Nephron (organoid): ENCODE measurements around the gene BCAS3.

Experiments
- H3K27ac Mint-ChIP-seq, 3 experiments: 2 replicates each; pipeline ENCODE4 v1.8.0; 2020; ENCODE audit warnings: mixed read lengths in 3 of 3, mild to moderate bottlenecking in 2 of 3, moderate library complexity in 1 of 3
- H3K27me3 Mint-ChIP-seq: 2 replicates; pipeline ENCODE4 v1.8.0; 2021; ENCODE audit warnings: low read depth, mild to moderate bottlenecking, moderate library complexity, mixed read lengths
- H3K36me3 Mint-ChIP-seq: 2 replicates; pipeline ENCODE4 v1.8.0; 2020; ENCODE audit warnings: low read depth, mixed read lengths
- H3K4me1 Mint-ChIP-seq: 2 replicates; pipeline ENCODE4 v1.8.0; 2020; ENCODE audit warnings: mixed read lengths
- H3K4me3 Mint-ChIP-seq, 3 experiments: 2 replicates each; pipeline ENCODE4 v1.8.0; 2020; ENCODE audit warnings: mild to moderate bottlenecking in 3 of 3, mixed read lengths in 3 of 3, moderate library complexity in 2 of 3
- H3K9me3 Mint-ChIP-seq: 2 replicates; pipeline ENCODE4 v1.8.0; 2020; ENCODE audit warnings: mixed read lengths
- TF ChIP-seq, protein P1 (sequence below), 3 experiments: fragments of 200-600 bp; sonication (generic); IDR thresholded peaks; one replicate each; pipeline ENCODE4 v1.5.0; 2021; ENCODE audit warnings: antibody characterized with exemption in 3 of 3; ENCODE audit not compliant: unreplicated experiment in 3 of 3

Gene BCAS3

DNA sequence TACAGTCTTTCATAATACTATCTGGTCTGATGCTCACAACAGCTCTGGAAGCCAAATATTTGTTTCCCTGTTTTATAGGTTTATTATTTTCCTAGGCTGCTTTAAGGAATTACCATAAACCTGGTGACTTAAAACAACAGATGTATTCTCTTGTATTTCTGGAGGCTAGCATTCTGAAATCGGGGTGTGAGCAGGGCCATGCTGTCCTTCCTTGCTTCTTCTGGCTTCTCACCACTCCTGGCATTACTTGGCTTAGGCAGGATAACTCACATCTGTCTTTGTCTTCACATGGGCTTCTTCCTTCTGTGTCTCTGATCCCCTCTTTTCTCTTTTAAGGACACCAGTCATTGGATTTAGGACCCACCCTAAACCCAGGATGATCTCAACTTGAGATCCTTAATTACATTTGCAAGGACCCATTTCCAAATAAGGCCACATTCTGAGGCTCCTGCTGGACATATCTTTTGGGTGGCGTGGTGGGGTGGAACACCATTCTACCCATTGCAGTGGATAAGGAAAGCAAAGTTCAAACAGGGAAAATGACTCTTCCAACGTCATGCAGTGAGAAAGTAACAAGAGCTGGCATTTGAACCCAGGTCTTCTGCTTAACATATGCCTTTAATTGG, 682.8 kb downstream of the BCAS3 start:
- Mint-ChIP-seq H3K4me1 (peaks cover 8% of the 10 kb centered on the region), H3K27ac (no peak overlapping the region), H3K4me3 (no peak overlapping the region), H3K27me3 (no peaks in the 10 kb centered on the region), H3K36me3 (peaks cover 6% of the 10 kb centered on the region), H3K9me3 (no peaks in the 10 kb centered on the region)
- TF ChIP-seq, protein P1, sequence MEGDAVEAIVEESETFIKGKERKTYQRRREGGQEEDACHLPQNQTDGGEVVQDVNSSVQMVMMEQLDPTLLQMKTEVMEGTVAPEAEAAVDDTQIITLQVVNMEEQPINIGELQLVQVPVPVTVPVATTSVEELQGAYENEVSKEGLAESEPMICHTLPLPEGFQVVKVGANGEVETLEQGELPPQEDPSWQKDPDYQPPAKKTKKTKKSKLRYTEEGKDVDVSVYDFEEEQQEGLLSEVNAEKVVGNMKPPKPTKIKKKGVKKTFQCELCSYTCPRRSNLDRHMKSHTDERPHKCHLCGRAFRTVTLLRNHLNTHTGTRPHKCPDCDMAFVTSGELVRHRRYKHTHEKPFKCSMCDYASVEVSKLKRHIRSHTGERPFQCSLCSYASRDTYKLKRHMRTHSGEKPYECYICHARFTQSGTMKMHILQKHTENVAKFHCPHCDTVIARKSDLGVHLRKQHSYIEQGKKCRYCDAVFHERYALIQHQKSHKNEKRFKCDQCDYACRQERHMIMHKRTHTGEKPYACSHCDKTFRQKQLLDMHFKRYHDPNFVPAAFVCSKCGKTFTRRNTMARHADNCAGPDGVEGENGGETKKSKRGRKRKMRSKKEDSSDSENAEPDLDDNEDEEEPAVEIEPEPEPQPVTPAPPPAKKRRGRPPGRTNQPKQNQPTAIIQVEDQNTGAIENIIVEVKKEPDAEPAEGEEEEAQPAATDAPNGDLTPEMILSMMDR (IDR thresholded peaks at IDR 0.05; ENCODE audit: unreplicated experiment in 3 of 3): no peak

DNA sequence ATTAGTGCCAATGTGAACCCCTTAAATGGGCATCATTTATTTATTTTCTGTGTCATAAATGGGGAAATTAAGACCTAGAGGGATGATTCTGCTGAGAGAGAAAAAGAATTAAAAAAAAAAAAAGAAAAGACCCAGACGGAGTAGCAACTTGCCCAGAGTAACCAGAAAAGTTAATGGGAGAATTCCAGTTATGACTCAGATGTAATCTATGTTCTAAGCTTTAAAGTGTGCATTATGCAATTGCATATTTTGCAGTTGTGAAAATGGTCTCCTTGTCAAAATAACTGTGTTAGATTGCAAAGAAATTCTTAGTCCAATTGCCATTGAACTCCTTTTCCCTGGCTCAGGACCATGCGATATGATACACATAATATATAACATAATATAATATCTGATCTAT, 683.4 kb downstream of the BCAS3 start:
- Mint-ChIP-seq H3K9me3 (no peaks in the 10 kb centered on the region), H3K4me1 (peaks cover 4% of the 10 kb centered on the region), H3K27me3 (no peaks in the 10 kb centered on the region), H3K4me3 (no peak overlapping the region), H3K36me3 (peaks cover 6% of the 10 kb centered on the region), H3K27ac (no peak overlapping the region)
- TF ChIP-seq, protein P1 (IDR thresholded peaks at IDR 0.05; ENCODE audit: unreplicated experiment in 3 of 3): no peak

DNA sequence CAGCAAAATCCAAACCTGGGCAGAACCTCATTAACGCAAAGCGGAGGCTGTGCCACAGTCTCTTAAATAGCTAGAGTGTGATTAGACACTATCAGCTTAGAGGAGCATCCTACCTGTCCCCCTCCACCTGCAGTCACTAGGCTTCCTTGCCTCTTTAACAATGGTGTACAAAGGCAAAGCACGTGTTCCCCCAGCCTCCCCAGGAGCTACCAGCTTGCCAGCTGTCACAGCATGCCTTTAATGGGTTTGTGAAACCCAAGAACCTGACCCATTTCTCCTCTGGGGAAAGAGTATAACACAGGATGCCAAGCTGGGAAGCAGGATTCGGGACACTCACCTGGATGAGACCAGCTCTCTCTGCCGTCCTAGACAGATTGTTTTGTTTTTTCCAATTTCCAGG, 684.7 kb downstream of the BCAS3 start:
- H3K27me3 Mint-ChIP-seq: no peaks in the 10 kb centered on the region
- peaks cover 6% of the 10 kb centered on the region for H3K36me3 Mint-ChIP-seq
- H3K9me3 Mint-ChIP-seq: no peaks in the 10 kb centered on the region
- TF ChIP-seq, protein P1 (IDR thresholded peaks at IDR 0.05; ENCODE audit: unreplicated experiment in 3 of 3): no peak
- no peak overlapping the region for H3K27ac Mint-ChIP-seq
- peaks cover 12% of the 10 kb centered on the region for H3K4me1 Mint-ChIP-seq
- H3K4me3 Mint-ChIP-seq: no peak overlapping the region

DNA sequence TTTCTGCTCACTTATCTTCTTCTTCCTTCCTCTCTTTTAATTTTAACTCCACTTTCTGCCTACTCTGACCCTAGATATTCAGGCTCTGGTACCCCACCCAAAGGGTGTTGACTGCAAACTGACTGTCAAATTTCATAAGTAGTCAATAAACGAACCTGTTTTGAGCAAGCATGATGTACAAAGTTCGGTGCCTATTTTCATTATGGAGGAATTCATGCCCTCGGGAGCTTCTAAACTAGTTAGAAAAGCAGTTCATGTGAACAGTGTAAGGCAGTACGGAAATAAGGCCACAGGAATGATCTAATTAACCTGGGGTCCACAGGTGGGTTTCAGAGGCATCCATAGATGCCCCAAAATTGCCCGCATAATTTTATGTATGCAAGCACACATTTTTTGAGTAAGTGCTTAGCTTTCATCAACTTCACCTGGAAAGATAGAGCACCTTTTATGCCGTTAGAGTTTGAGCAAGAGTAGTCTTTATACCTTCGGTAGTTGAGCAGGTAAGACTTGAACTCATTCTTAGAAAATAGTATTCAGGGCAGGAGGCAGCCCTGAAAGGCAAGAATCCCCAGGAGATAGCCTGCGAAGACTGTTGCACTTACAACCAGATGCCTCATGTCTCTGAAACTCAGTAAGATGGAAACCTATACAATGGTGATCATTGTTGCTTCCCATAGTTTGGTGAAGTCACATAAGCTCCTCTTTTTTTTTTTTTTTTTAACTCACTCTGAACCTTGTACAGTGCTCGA, 685.4 kb downstream of the BCAS3 start:
- Mint-ChIP-seq H3K27me3 (no peaks in the 10 kb centered on the region), H3K27ac (no peak overlapping the region), H3K4me3 (no peak overlapping the region), H3K9me3 (no peaks in the 10 kb centered on the region), H3K4me1 (peaks cover 13% of the 10 kb centered on the region), H3K36me3 (peaks cover 6% of the 10 kb centered on the region)
- TF ChIP-seq, protein P1 (IDR thresholded peaks at IDR 0.05; ENCODE audit: unreplicated experiment in 3 of 3): no peak

DNA sequence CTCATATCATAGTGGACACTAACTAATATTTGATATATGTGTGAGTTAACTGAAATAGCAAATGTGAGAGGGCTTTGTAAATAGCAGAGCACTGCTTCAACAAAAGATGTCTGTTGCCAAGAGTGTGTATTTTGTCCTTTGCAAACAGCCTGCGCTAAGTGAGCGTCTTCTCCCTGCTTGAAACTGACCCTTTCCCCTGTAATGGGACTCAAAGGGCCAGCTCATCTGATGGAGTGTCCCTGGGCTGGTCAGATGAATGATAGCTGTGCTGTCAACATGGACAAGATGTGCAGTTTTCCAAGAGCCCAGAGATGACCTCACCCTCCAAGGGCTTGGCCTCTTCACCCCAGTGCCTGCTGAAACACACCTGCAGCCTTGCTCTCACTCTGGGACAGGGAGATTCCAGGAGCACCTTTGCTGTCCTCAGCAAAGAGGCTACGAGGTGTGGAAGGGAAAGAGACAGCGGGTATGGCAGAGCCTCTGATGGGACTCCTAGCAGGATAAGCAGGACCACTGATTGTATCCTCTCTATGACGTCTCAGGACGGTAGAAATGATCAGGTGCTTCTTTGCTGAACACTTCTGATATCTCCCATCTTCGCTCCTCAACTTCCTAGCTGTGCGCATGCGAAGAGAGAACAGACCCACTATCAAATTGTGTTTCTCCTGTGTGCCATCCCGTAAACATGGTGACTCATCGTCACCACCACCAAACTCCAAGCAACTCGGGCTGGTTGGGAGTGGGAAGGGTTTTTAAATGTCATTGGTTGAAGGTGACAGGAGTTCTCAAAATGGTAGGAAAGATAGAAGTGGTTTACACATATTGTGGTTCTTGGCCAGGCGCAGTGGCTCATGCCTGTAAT, 686.2 kb downstream of the BCAS3 start:
- peaks cover 12% of the 10 kb centered on the region for H3K4me1 Mint-ChIP-seq
- H3K27ac Mint-ChIP-seq: no peak overlapping the region
- H3K27me3 Mint-ChIP-seq: no peaks in the 10 kb centered on the region
- TF ChIP-seq, protein P1 (IDR thresholded peaks at IDR 0.05; ENCODE audit: unreplicated experiment in 3 of 3): no peak
- no peaks in the 10 kb centered on the region for H3K9me3 Mint-ChIP-seq
- H3K4me3 Mint-ChIP-seq: no peak overlapping the region
- H3K36me3 Mint-ChIP-seq: peaks cover 6% of the 10 kb centered on the region
